CD4-positive, alpha-beta T cell treated with Interleukin-6 for 4 hours (primary cell): Measurements from ENCODE around the gene TNNC1.

Experiments used
- DNase-seq: peaks from one replicate; pipeline ENCODE4 v3.0.0-alpha.2; 2020; ENCODE audit warnings: mixed read lengths

TNNC1 gene

DNA sequence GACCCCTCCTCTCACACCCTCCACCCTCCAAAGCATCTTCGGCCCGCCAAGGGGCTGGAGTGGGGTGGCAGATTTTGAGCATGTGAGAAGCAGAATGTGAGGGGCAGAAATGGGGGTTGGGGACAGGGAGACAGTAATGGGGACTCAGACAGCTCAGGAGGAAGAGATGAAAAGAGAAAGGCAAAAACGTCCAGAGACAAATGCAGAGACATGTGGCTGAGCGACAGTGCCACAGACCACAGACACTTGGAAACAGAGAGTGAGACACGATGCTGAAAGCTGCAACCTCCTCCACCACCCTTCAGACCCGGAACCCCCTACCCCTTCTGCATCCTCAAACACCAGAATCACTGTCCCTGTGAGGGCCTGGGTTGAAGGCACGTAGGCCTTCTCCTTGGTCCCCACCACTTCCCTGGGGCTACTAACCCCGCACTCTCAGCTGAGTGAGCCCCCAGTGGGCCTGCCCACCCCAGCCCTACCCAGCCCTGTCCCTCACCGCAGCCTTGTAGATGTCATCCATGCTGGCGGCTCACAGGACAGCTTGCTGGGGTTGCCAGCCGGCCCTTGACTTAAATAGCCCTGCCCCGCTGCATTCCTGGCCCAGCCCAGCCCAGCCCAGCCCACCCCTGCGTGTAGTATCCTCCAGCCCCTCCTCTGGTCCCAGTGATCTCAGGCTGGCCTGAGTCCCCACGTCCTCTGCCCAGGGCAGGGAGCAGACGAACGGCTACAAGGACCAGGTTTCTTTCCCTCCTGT, at the start of gene TNNC1:
Gene TNNC1, minus strand, starts transcription at position 546 of the 754 bp plus-strand sequence. Its CDS starts 26 bp downstream, at position 520.
- DNase-seq, result no peak

DNA sequence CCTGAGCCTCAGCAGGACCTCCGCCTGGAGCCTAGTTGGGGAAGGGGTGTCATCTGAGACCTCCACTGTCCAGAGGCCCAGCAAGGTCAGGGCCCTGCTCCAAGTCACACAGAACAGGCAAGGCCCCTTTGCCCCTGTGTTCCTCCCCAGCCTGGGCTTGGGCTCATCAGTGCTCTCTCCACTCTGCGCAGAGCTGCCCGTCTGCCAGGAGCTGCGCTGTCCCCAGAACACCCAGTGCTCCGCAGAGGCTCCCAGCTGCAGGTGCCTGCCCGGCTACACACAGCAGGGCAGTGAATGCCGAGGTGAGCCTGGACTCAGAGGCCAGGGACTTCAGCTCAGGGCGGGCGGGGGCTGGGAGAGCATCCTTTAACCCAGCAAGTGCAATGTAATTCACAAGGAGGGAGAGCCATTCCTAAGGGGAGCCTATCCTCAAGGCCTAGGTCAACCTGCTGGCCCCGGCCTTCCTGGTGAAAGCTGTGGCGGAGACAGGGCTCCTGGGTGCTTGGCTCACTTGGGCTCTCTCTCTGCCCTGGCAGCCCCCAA, 49.0 kb upstream of the TNNC1 start:
- no peak for DNase-seq

DNA sequence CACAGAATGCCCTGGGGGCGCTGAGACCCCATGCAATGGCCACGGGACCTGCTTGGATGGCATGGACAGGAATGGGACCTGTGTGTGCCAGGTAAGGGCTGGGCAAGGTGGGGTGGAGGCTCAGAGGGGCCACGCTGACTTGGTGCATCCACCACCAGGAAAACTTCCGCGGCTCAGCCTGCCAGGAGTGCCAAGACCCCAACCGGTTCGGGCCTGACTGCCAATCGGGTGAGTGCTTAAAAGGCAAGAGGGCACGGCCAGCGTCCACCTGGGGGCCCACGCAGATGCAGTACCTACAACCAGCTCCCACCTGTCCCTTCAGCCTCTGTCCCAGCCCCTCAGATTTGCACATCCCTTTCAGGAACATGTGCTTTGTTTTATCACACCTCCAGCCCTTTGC, 48.2 kb upstream of the TNNC1 start:
- DNase-seq, result no peak

DNA sequence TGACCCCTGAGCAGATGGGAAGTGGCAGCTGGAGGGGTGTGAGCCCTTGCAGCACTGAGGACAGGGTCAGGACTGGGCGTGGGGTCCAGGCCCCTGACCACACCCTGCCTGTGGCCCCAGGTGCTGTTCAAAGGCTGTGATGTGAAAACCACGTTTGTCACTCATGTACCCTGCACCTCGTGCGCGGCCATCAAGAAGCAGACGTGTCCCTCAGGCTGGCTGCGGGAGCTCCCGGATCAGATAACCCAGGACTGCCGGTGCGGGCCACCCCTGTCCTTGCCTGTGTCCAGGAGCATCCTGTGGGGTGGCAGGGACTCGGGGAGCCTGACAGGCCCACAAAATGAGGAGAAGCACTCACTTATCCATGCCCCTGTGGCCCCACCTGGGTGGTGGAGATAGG, 47.2 kb upstream of the TNNC1 start:
- no peak for DNase-seq

DNA sequence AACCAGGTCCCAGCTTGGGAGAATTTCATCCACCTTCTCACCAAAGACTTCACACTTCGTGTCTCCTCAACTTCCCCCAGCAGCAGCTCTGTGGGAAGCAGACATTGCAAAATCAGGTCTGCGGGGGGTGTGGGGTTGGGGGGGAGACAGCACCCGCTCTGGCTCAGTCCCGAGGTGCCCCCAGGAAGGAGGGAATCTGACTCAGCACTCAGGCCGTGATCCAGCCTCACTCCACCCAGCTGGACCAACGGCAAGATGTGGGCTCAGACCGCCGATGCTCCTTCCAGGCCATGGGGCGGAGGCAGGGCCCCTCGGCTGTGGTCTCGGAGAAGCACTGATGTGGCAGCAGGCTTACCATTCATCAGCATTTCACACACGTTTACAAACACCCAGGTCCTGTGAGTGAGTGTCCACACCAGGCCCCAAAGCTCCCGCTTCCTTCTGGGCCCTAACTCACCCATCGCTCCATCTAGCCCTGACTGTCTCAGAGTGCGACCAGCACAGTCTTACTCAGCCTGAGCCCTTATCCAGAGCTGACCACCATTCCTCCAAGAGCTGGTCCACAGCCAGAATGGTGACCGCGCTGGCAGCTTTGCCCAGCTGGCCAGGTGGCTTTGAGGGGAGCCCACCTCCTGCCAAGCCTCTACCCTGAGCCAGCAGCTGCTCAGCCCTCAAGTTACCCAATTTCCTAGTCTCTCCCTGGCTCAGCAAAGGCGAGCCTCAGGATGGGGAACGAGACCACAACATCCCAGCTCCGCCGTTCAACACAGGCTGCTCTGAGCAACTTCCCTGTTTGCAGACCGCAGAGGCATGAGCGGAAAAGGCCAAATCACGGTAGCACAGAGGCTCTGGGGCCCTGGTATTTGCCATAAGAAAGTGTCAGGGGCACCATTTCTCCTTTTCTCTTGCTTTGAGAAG, 44.6 kb upstream of the TNNC1 start:
- no peak for DNase-seq

DNA sequence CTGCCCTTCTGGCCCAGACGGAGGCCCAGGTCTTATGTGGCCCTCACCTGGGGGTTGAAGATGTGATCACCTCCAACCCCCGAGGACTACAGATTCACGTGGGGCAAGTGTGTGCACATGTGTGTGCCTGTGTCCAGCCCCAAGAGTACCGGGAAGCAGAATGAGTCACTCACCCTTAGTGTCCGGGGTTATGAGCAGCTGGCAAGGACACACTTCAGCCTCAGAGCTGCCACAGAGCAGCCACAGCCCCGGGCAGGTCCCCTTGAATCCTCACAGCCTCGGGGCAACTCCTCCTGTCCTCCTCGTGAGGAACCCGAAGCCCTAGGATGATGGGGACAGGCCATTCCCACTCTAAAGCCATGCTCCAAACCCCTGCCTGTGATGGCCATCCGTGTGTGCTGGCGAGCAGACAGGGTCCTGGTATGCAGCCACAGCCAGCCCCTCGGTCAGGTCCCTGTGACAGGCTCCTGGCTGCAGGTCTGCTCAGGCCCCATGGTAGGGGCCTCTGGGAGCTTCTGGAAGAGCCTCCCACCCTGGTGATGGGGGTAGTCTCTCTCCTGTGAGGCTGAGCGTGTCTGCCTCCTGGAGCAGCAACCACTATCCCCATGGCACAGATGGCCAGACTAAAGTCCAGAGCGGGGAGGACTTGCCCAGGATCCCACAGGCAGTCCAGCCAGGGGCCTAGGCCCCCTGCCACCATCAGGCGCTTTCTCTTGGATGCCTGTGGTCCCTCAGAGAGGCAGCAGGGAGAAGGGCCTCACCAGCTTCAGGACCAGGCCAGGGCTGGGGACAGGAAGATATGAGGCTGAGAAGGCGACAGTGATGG, 42.1 kb upstream of the TNNC1 start:
- DNase-seq, result no peak

DNA sequence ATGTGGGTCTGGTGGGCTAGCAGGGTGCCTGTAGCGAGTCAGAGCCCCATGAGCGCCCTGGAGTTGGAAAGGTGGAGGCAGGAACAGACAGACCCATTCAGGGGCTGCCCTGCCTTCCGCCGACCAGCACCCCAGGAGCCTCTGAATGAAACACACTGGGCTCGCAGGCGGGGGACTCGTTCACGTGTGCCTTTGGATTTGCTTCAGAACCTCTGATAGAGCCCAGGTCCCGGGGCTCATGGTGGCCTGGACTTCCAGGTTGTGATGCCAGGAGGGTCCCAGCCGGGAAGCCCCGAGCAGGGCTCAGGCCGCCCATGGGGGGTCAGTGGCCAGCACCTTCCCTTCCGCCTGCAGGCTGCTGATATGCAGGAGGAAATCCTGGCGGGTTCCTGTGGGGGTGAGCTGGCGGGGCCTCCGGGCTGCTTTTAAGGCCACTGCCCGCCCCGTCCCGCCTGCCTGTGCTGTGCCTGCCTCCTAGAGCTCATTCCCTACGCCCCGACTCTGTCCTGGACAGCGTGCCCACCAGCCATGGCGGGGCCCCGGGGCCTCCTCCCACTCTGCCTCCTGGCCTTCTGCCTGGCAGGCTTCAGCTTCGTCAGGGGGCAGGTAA, 41.1 kb upstream of the TNNC1 start, which contains the start of gene STAB1:
Gene STAB1, plus strand, starts transcription at position 453 of the 610 bp plus-strand sequence. Its CDS starts 76 bp downstream, at position 529.
- DNase-seq, result no peak

DNA sequence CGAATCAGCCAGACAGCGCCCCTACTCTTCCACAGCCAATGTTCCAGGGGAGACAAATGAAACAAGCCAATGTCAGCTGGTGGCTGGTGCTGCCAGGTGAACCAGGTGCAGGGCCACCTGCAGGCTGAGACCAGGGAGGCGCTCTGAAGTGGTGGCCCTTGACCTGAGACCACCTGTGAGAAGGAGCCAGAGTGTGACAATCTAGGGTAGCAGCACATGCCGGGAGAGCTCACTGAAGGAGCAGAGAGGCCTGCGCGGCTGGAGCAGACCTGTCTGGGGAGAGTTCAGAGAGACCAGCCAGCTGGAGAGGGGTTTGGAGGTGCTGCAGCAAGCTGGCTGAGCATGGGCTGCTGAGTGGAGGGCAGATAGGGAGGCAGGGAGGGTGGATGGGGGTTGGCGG, 40.6 kb upstream of the TNNC1 start:
- no peak for DNase-seq

DNA sequence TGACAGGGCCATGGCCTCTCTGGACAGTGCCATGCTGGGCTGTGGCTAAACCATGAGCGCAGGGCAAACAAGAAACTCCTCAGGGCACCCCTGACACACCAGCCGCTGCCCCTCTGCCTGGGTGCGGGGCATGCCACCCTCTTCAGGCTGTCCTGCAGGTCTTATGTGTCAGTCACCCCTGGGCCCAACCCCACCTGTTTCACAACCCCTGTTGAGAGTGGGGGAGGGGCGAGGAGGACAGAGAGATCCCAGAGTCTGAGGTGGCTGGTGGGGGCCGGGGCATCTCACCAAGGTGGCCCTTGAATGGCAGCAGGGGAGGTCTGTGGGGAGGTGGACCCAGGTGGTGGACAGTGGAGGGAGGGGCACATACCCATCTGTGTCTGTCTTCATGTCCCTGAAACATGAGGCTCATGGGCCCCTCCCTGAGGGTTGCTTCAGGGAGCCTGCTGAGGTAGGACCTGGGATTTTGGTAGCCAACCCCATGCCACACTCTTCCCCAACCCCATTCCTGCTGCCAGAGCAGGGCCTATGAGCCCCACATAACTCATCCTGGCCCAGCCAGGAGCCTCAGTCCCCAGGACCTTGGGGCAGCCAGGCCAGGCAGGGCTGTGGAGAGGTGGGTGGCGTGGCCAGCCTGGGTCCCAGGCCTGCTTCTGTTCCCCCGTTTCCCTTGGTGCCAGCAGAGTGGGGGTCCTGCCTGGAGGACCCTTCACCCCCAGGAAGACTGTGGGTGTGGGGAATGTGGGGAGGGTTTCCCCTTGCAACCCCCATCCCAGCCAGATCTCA, 39.6 kb upstream of the TNNC1 start:
- no peak for DNase-seq

DNA sequence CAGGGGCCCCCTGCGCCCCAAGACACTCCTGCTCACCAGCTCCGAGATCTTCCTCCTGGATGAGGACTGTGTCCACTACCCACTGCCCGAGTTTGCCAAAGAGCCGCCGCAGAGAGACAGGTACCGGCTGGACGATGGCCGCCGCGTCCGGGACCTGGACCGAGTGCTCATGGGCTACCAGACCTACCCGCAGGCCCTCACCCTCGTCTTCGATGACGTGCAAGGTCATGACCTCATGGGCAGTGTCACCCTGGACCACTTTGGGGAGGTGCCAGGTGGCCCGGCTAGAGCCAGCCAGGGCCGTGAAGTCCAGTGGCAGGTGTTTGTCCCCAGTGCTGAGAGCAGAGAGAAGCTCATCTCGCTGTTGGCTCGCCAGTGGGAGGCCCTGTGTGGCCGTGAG, 38.2 kb upstream of the TNNC1 start:
- DNase-seq, result no peak

DNA sequence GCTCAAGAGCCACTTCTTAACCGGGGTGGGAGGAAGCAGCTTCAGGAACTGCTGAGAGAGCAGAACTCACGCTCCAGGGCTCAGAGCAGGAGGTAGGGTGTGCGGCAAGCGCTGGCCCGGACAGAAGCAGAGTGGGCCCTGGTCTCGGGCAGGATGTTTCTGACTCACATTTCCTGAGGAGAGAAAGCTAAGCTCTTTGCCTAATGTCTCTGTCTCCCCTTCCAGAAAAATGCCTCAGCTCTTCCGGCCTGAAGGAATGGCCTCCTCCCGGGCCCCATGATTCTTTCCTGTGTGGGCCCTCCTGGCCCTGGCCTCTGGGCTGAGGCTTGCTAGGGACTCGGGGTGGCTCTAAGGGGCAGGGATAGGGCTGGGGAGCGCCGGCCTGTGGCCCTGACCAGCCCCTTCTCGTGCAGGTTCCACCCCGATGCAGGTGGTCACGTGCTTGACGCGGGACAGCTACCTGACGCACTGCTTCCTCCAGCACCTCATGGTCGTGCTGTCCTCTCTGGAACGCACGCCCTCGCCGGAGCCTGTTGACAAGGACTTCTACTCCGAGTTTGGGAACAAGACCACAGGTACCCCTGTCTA, 37.2 kb upstream of the TNNC1 start:
- DNase-seq, result no peak

DNA sequence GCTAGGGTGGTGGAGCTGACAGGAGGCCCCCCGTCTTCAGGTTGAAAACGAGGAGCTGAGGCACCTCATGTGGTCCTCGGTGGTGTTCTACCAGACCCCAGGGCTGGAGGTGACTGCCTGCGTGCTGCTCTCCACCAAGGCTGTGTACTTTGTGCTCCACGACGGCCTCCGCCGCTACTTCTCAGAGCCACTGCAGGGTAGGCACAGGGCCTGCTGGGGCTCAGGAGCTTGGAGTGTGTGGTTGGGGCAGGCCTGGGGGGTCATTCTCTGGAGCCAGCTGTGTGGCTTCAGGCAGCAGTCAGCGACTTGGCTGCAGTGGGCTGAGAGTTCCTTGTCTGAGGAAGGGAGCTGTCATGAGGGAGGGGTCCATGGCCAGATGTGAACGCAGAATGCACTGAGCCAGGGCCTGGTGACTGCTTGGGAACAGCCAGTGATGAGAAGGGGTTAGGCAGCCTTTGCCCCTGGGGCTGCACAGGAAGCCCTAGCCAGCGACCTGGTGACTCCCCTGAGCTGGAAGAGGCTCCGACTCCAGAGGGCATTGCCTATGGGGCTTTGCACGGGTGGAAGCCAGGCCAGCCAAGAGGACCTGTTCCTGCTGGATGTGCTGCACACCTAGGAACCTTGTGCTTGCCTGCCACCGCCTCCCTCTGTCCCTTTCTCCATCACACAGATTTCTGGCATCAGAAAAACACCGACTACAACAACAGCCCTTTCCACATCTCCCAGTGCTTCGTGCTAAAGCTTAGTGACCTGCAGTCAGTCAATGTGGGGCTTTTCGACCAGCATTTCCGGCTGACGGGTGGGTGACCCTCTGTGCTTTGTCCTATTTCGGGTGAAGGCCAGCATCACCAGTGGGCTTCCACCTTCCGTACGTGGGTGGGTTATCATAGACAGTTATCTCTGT, 36.4 kb upstream of the TNNC1 start:
- DNase-seq, result no peak

DNA sequence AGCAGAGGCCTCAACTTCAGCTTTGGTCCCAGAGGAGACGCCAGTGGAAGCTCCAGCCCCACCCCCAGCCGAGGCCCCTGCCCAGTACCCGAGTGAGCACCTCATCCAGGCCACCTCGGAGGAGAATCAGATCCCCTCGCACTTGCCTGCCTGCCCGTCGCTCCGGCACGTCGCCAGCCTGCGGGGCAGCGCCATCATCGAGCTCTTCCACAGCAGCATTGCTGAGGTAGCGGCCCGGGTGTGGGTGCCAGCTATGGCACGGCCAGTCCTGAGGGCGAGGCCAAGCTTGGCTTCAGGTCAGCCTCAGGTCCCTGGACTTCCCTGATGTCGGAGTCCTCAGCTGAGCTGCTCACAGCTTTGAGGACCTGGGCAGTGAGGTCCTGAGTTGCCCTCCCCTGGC, 35.6 kb upstream of the TNNC1 start:
- no peak for DNase-seq

DNA sequence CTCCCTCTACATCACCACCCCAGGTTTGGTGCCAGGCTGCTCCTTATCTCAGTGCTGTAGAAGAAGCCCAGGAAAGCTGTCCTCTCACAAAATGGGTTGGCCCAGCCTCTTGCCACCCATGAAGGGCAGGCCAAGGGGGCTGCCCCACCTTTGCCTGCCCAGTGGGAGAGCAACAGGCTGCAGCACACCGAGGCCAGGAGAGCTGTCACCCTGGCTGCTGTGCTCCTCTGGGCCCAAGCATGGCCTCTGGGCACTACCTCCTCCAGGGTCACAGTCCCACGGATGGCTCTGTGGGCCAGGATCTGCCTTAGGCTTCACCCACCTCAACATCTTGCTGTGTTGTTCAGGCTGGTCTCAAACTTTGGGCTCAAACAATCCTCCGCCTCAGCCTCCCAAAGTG, 34.9 kb upstream of the TNNC1 start:
- DNase-seq, result no peak

DNA sequence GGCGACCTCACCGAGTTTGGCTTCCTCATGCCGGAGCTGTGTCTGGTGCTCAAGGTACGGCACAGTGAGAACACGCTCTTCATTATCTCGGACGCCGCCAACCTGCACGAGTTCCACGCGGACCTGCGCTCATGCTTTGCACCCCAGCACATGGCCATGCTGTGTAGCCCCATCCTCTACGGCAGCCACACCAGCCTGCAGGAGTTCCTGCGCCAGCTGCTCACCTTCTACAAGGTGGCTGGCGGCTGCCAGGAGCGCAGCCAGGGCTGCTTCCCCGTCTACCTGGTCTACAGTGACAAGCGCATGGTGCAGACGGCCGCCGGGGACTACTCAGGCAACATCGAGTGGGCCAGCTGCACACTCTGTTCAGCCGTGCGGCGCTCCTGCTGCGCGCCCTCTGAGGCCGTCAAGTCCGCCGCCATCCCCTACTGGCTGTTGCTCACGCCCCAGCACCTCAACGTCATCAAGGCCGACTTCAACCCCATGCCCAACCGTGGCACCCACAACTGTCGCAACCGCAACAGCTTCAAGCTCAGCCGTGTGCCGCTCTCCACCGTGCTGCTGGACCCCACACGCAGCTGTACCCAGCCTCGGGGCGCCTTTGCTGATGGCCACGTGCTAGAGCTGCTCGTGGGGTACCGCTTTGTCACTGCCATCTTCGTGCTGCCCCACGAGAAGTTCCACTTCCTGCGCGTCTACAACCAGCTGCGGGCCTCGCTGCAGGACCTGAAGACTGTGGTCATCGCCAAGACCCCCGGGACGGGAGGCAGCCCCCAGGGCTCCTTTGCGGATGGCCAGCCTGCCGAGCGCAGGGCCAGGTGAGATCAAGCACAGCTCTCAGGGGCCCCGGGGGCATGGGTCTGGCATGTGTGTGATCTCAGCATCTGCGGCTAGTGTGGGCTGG, 34.2 kb upstream of the TNNC1 start:
- no peak for DNase-seq

DNA sequence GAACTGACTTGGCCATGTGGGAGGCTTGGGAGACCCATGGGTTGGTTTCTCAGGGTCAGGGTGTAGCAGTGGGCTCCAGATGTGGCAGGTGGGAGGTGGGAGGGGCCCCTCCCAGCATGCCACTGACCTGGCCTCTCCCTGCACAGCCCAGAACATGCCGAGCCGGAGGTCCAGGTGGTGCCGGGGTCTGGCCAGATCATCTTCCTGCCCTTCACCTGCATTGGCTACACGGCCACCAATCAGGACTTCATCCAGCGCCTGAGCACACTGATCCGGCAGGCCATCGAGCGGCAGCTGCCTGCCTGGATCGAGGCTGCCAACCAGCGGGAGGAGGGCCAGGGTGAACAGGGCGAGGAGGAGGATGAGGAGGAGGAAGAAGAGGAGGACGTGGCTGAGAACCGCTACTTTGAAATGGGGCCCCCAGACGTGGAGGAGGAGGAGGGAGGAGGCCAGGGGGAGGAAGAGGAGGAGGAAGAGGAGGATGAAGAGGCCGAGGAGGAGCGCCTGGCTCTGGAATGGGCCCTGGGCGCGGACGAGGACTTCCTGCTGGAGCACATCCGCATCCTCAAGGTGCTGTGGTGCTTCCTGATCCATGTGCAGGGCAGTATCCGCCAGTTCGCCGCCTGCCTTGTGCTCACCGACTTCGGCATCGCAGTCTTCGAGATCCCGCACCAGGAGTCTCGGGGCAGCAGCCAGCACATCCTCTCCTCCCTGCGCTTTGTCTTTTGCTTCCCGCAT, 33.4 kb upstream of the TNNC1 start:
- DNase-seq, result no peak

DNA sequence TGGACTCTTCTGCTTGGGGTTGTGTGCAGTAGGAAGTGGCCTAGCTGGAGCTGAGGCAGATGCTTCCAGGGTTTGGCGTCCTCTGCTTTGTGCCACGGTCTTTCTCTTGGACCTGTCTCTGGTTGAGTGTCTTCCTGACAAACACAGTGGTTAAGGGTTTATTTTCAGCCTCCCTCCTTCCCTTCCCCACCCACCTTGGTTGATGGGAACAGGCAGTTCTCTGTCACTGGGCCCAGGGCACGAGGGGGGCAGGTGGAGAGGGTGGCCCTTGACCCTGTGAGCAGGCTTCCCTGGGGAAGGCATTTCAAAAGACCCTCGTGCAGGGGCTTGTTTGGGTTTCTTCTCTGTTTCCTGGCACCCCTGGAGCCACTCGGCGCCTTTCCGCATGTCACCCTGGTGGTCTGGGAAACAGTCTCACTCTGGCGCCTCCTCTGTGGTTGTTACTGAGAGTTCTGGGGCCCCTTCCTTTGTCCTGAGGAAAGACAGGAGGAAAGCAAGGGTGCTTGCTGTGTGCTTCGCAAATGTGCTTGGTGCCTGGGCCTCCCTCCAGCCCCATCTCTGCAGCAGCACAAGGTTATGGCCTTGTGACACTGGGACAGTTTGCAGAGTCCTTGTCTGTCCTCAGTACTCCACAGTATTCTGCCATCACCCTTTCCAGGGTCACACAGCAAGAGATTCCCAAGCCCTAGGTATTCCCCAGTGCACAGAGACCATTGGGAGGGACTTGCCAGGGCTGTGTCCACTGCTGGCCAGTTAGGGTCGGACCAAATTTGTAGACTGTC, 31.0 kb upstream of the TNNC1 start:
- DNase-seq, result no peak
